ENCODE measurements around the gene PCCB. TPM values are rescaled to one million over a fixed set of nuclear protein-coding genes. Genes with fewer than 3 reads are reported as not detected.

PCCB gene
- total RNA-seq, 1 donor from 2014 or later, result 39.1 TPM

- TF ChIP-seq CTCF (conservative IDR thresholded peaks at IDR 0.05; ENCODE audit: low read depth, low read length), result peak; percentile 69
- no peak overlapping the region for H3K4me3 ChIP-seq (ENCODE audit: low read depth, low read length)
- peak; percentile 36 for DNase-seq (ENCODE audit: low read depth)
Observed at GRCh38 chr3:136305879-136306278, 55.7 kb downstream of the PCCB start.

GRCh38 chr3:136311261-136311660, 61.1 kb downstream of the PCCB start:
- no peak overlapping the region for H3K4me3 ChIP-seq (ENCODE audit: low read depth, low read length)
- no peak for TF ChIP-seq CTCF (conservative IDR thresholded peaks at IDR 0.05; ENCODE audit: low read depth, low read length)
- DNase-seq (ENCODE audit: low read depth), result peak; percentile 18

GRCh38 chr3:136311968-136312367, 61.8 kb downstream of the PCCB start:
- no peak for TF ChIP-seq CTCF (conservative IDR thresholded peaks at IDR 0.05; ENCODE audit: low read depth, low read length)
- no peak for DNase-seq (ENCODE audit: low read depth)
- H3K4me3 ChIP-seq (ENCODE audit: low read depth, low read length), result no peak overlapping the region

- DNase-seq (ENCODE audit: low read depth), result no peak
- H3K4me3 ChIP-seq (ENCODE audit: low read depth, low read length), result no peak overlapping the region
- TF ChIP-seq CTCF (conservative IDR thresholded peaks at IDR 0.05; ENCODE audit: low read depth, low read length), result no peak
Observed at GRCh38 chr3:136326316-136326715, 76.2 kb downstream of the PCCB start.

- no peak for TF ChIP-seq CTCF (conservative IDR thresholded peaks at IDR 0.05; ENCODE audit: low read depth, low read length)
- DNase-seq (ENCODE audit: low read depth), result no peak
- no peak overlapping the region for H3K4me3 ChIP-seq (ENCODE audit: low read depth, low read length)
Observed at GRCh38 chr3:136327671-136328070, 77.5 kb downstream of the PCCB start.

- no peak overlapping the region for H3K4me3 ChIP-seq (ENCODE audit: low read depth, low read length)
- DNase-seq (ENCODE audit: low read depth), result no peak
- TF ChIP-seq CTCF (conservative IDR thresholded peaks at IDR 0.05; ENCODE audit: low read depth, low read length), result no peak
Observed at GRCh38 chr3:136329593-136329992, 79.5 kb downstream of the PCCB start.

- DNase-seq (ENCODE audit: low read depth), result no peak
- no peak for TF ChIP-seq CTCF (conservative IDR thresholded peaks at IDR 0.05; ENCODE audit: low read depth, low read length)
- H3K4me3 ChIP-seq (ENCODE audit: low read depth, low read length), result no peak overlapping the region
Observed at GRCh38 chr3:136330900-136331299, 80.8 kb downstream of the PCCB start.
